Neuronal stem cell (in vitro differentiated cells): Measurements from ENCODE around the gene TARDBP.

Source experiments
- DNase-seq: peaks from one replicate; pipeline ENCODE4 v3.0.0-alpha.2; 2013; ENCODE audit warnings: low spot score
- H2AFZ ChIP-seq: one replicate; pipeline ENCODE4 v1.6.1; 2013; ENCODE audit warnings: mild to moderate bottlenecking, low read length, inconsistent platforms
- H2AK5ac ChIP-seq: 2 replicates; pipeline ENCODE4 v1.6.1; 2013; ENCODE audit warnings: low read depth, mild to moderate bottlenecking, inconsistent platforms, low read length, moderate library complexity, mixed read lengths
- H2BK120ac ChIP-seq: 2 replicates; pipeline ENCODE4 v1.6.1; 2013; ENCODE audit warnings: low read depth, mild to moderate bottlenecking, inconsistent platforms, low read length, moderate library complexity, mixed read lengths
- H2BK12ac ChIP-seq: one replicate; pipeline ENCODE4 v1.6.1; 2013; ENCODE audit warnings: low read length, inconsistent platforms
- H2BK15ac ChIP-seq: 2 replicates; pipeline ENCODE4 v1.6.1; 2013; ENCODE audit warnings: mild to moderate bottlenecking, low read length, inconsistent platforms, mixed read lengths
- H2BK5ac ChIP-seq: one replicate; pipeline ENCODE4 v1.6.1; 2013; ENCODE audit warnings: inconsistent platforms, mild to moderate bottlenecking, low read length, moderate library complexity
- H3K14ac ChIP-seq: one replicate; pipeline ENCODE4 v1.6.1; 2013; ENCODE audit warnings: low read length, inconsistent platforms
- H3K18ac ChIP-seq: 2 replicates; pipeline ENCODE4 v1.6.1; 2013; ENCODE audit warnings: low read length, inconsistent platforms
- H3K23ac ChIP-seq: 2 replicates; pipeline ENCODE4 v1.6.1; 2013; ENCODE audit warnings: low read depth, mild to moderate bottlenecking, mixed read lengths, low read length, inconsistent platforms; ENCODE audit not compliant: poor library complexity
- H3K27ac ChIP-seq: replicated peaks from 3 replicates; pipeline ENCODE4 v1.5.1; 2013; ENCODE audit warnings: low read length, inconsistent platforms
- H3K27me3 ChIP-seq, 3 experiments: 2 replicates each; pipeline ENCODE4 v1.6.1; 2013; ENCODE audit warnings: low read length in 3 of 3, mild to moderate bottlenecking in 2 of 3, inconsistent platforms in 1 of 3, low read depth in 1 of 3, mixed read lengths in 1 of 3, moderate library complexity in 1 of 3; ENCODE audit not compliant: control insufficient read depth in 3 of 3, insufficient read depth in 3 of 3
- H3K36me3 ChIP-seq, 2 donors: replicated peaks in 1 of 2; 2 replicates each; pipeline ENCODE4 v1.6.1; 2013; ENCODE audit warnings: low read length in 2 of 2; ENCODE audit not compliant: control insufficient read depth in 2 of 2, insufficient read depth in 2 of 2
- H3K4ac ChIP-seq: 2 replicates; pipeline ENCODE4 v1.6.1; 2013; ENCODE audit warnings: inconsistent platforms, mild to moderate bottlenecking, low read length, moderate library complexity
- H3K4me1 ChIP-seq, 2 donors: 1 replicate in 1 of 2; 2 replicates in 1 of 2; pipeline ENCODE4 v1.6.1; 2013; ENCODE audit warnings: low read length in 2 of 2, low read depth in 1 of 2; ENCODE audit not compliant: control insufficient read depth in 2 of 2, insufficient read depth in 1 of 2
- H3K4me2 ChIP-seq: one replicate; pipeline ENCODE4 v1.6.1; 2013; ENCODE audit warnings: mild to moderate bottlenecking, low read length, inconsistent platforms; ENCODE audit not compliant: insufficient read depth, poor library complexity, severe bottlenecking
- H3K4me3 ChIP-seq, 2 donors: 2 replicates each; pipeline ENCODE4 v1.5.1; 2013; ENCODE audit warnings: low read length in 2 of 2, mild to moderate bottlenecking in 2 of 2, inconsistent platforms in 1 of 2, moderate library complexity in 1 of 2
- H3K79me1 ChIP-seq: one replicate; pipeline ENCODE4 v1.6.1; 2013; ENCODE audit warnings: low read depth, mild to moderate bottlenecking, inconsistent platforms, low read length, moderate library complexity
- H3K9ac ChIP-seq: one replicate; pipeline ENCODE4 v1.6.1; 2013; ENCODE audit warnings: mild to moderate bottlenecking, low read depth, low read length, inconsistent platforms; ENCODE audit not compliant: poor library complexity
- H3K9me3 ChIP-seq, 2 donors: replicated peaks in 1 of 2; 2 replicates each; pipeline versions ENCODE3 to v1.6.1; 2013; ENCODE audit warnings: low read length in 2 of 2, mild to moderate bottlenecking in 2 of 2, inconsistent platforms in 1 of 2, low read depth in 1 of 2, mixed read lengths in 1 of 2, moderate library complexity in 1 of 2; ENCODE audit not compliant: control insufficient read depth in 2 of 2, insufficient read depth in 1 of 2
- H4K8ac ChIP-seq: one replicate; pipeline ENCODE4 v1.6.1; 2013; ENCODE audit warnings: low read depth, mild to moderate bottlenecking, inconsistent platforms, low read length, moderate library complexity
- H4K91ac ChIP-seq: one replicate; pipeline ENCODE4 v1.6.1; 2013; ENCODE audit warnings: low read length, low read depth, mild to moderate bottlenecking, inconsistent platforms; ENCODE audit not compliant: poor library complexity
- WGBS, 2 donors: extraction: QIAGEN DNeasy Blood & Tissue Kit; methylation state at CpG; one replicate each; pipeline ENCODE4 v1.1.7; 2013; ENCODE audit warnings: missing lambda C conversion rate in 2 of 2, mixed read lengths in 1 of 2; ENCODE audit not compliant: insufficient read length in 2 of 2, insufficient replicate concordance in 1 of 2; ENCODE audit errors: extremely low coverage in 2 of 2; 5-methylcytosine and 5-hydroxymethylcytosine counted together

The TARDBP gene

GRCh38 chr1:11044849-11045427 lies 32.5 kb downstream of the TARDBP start:
- Histone ChIP-seq H3K23ac (no peak overlapping the region), H2BK120ac (no peak overlapping the region)
- WGBS, 2 donors = no CpG with 5 or more reads among the region's 16 CpGs

DNA sequence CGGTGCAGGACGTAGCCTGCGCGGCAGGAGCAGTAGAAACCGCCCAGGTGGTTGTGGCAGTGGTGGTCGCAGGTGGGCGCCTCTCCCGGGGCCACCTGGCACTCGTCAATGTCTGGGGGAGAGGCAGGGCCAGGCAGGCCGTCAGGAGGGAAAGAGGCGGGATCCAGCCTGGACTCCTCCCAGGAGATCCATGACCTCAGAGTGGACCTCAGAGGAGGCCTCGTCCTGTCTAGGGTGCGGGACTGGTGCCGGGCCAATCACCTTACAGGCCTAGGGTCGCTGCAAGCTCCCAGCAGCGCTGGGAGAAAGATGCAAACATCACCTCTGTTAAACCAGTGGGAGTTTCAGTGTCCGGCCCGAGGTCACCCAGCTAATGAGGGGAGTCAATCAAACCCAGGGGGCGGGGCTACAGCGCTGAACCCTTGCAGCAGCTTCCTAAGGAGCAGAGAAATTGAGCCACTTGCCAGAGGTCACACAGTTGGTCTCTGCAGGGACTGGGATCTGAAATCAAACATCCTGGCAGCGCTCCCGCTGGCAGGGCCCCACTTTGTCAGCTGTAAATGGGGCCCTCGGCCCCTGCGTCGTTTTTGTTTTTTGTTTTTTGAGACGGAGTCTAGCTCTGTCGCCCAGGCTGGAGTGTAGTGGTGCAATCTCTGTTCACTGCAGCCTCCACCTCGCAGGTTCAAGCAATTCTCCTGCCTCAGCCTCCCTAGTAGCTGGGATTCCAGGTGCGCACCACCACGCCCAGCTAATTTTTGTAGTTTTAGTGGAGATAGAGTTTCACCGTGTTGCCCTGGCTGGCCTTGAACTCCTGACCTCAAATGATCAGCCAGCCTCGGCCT lies 33.2 kb downstream of the TARDBP start:
- Histone ChIP-seq H3K4me2 (peak overlapping the region; percentile 32), H3K27me3 (peaks cover 0 to 5% (median 2%) of the 10 kb centered on the region in 3 experiments), H2BK120ac (no peak overlapping the region), H3K18ac (peak overlapping the region; percentile 58), H4K8ac (peak overlapping the region; percentile 6), H3K9me3 (no peaks in the 10 kb centered on the region), H2BK5ac (no peak overlapping the region), H3K4me3 (no peak overlapping the region), H3K4ac (no peak overlapping the region), H3K14ac (peak overlapping the region; percentile 71), H3K36me3 (no peaks in the 10 kb centered on the region), H3K79me1 (no peaks in the 10 kb centered on the region), H3K23ac (no peak overlapping the region), H2BK12ac (peak overlapping the region; percentile 41), H2AFZ (peak overlapping the region; percentile 77), H4K91ac (no peak overlapping the region), H3K27ac (no peak overlapping the region), H2AK5ac (peak overlapping the region; percentile 97), H2BK15ac (peak overlapping the region; percentile 71), H3K4me1 (peaks cover 3 to 4% of the 10 kb centered on the region in 2 donors), H3K9ac (no peak overlapping the region)
- DNase-seq = no peak
- WGBS, 2 donors = no CpG with 5 or more reads among the region's 32 CpGs

More at GRCh38 chr1:11044849-11045427, 32.5 kb downstream of the TARDBP start:
- Histone ChIP-seq H3K4me1 (peaks cover 3 to 4% of the 10 kb centered on the region in 2 donors), H2BK12ac (peak overlapping the region; percentile 41), H3K27ac (no peak overlapping the region), H2AFZ (peak overlapping the region; percentile 77), H3K14ac (peak overlapping the region; percentile 71), H2BK15ac (peak overlapping the region; percentile 71), H3K4me3 (no peak overlapping the region), H3K27me3 (peaks cover 0 to 5% (median 2%) of the 10 kb centered on the region in 3 experiments), H3K4ac (no peak overlapping the region), H3K9ac (no peak overlapping the region), H3K18ac (peak overlapping the region; percentile 76), H2BK5ac (no peak overlapping the region), H3K36me3 (no peaks in the 10 kb centered on the region), H3K9me3 (no peaks in the 10 kb centered on the region), H4K8ac (peak overlapping the region; percentile 82), H3K79me1 (no peaks in the 10 kb centered on the region), H4K91ac (no peak overlapping the region), H3K4me2 (no peak overlapping the region), H2AK5ac (peak overlapping the region; percentile 97)
- no peak for DNase-seq

- H4K91ac ChIP-seq = no peak overlapping the region
- H3K4ac ChIP-seq = no peak overlapping the region
- H3K4me1 ChIP-seq = peaks cover 3 to 4% of the 10 kb centered on the region in 2 donors
- no CpG with 5 or more reads among the region's 8 CpGs for WGBS, 2 donors
- no peak overlapping the region for H3K14ac ChIP-seq
- peak overlapping the region; percentile 2 for H3K18ac ChIP-seq
- H2BK12ac ChIP-seq = no peak overlapping the region
- no peak overlapping the region for H2BK15ac ChIP-seq
- DNase-seq = no peak
- H3K36me3 ChIP-seq = no peaks in the 10 kb centered on the region
- no peak overlapping the region for H3K27ac ChIP-seq
- H3K4me3 ChIP-seq = no peak overlapping the region
- no peak overlapping the region for H3K9ac ChIP-seq
- H2BK120ac ChIP-seq = no peak overlapping the region
- H2BK5ac ChIP-seq = no peak overlapping the region
- H2AK5ac ChIP-seq = peak overlapping the region; percentile 4
- H4K8ac ChIP-seq = no peak overlapping the region
- no peak overlapping the region for H3K23ac ChIP-seq
- H3K27me3 ChIP-seq = peaks cover 0 to 5% (median 2%) of the 10 kb centered on the region in 3 experiments
- H2AFZ ChIP-seq = peak overlapping the region; percentile 77
- H3K79me1 ChIP-seq = no peaks in the 10 kb centered on the region
- H3K9me3 ChIP-seq = no peaks in the 10 kb centered on the region
- no peak overlapping the region for H3K4me2 ChIP-seq
These were observed 33.8 kb downstream of the TARDBP start for GRCh38 chr1:11046270-11046566.

DNA sequence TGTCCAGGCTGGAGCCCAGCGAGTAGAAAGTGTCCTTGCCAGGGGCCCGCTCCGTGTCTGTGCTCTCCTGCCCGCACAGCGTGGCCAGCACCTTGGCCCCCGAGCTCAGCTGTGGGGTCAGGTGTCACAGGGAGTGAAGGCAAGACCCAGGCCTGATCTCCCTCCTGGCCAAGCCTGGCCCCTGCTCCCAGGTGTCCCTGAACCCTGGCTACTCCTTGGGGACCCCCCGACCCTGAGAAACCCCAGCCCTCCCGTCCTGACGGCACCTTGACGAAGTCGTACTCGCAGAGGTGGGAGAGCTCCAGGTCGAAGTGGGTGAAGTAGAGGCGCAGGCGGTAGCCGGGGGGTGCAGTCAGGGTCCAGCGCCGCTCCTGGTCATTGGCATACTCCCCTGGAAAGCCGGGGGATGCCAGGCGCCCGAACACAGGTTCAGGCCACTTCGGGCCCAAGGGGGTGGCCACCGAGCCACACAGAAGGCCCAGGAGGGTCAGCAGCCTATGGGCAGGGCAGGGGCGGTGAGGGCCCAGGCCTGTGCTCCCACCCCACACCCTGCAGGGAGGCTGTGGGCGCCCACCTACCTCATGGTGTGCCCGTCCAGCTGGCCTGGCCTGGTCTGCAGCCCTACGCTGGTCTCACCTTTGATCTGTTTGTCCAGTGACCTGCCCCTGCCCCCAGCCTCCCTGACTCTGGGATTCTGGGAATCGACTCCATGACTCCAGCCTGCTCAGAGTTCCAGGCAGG lies 34.3 kb downstream of the TARDBP start, which contains the start of gene MASP2:
MASP2 (minus strand) TSS at position 615 of the 741 bp plus-strand sequence; CDS start at position 583, 32 bp downstream.
- no peaks in the 10 kb centered on the region for H3K79me1 ChIP-seq
- peak within 1 kb of the TSS; percentile 92 for H2BK15ac ChIP-seq
- H2AK5ac ChIP-seq = peak within 1 kb of the TSS; percentile 4
- H3K27ac ChIP-seq = no peak within 1 kb of the TSS
- H3K4me2 ChIP-seq = no peak within 1 kb of the TSS
- H4K91ac ChIP-seq = no peak within 1 kb of the TSS
- peaks cover 0 to 5% (median 2%) of the 10 kb centered on the region in 3 experiments for H3K27me3 ChIP-seq
- H2BK120ac ChIP-seq = no peak within 1 kb of the TSS
- H3K4me3 ChIP-seq = no peak within 1 kb of the TSS
- no peaks in the 10 kb centered on the region for H3K9me3 ChIP-seq
- H3K23ac ChIP-seq = peak within 1 kb of the TSS; percentile 73
- H3K36me3 ChIP-seq = no peaks in the 10 kb centered on the region
- peak within 1 kb of the TSS; percentile 57 for H3K18ac ChIP-seq
- H3K4ac ChIP-seq = no peak within 1 kb of the TSS
- DNase-seq = no peak
- H2BK5ac ChIP-seq = no peak within 1 kb of the TSS
- peak within 1 kb of the TSS; percentile 77 for H2AFZ ChIP-seq
- no CpG with 5 or more reads among the region's 28 CpGs for WGBS, 2 donors
- no peak within 1 kb of the TSS for H3K9ac ChIP-seq
- peak within 1 kb of the TSS; percentile 82 for H3K14ac ChIP-seq
- peaks cover 3 to 4% of the 10 kb centered on the region in 2 donors for H3K4me1 ChIP-seq
- no peak within 1 kb of the TSS for H2BK12ac ChIP-seq
- no peak within 1 kb of the TSS for H4K8ac ChIP-seq
